HG02884 (cell line): ENCODE results near the gene ERH.
"Not testable (repeated sequence)": the region's sequence is repeated elsewhere in the genome, so short reads cannot be mapped to it uniquely, and the experiment has no call there.

Experiments
- ATAC-seq: cut with Tn5 transposase; IDR thresholded peaks from one replicate; pipeline ENCODE4 v1.9.1; 2021; ENCODE audit warnings: mild to moderate bottlenecking, moderate library complexity; ENCODE audit not compliant: unreplicated experiment

The ERH gene

GRCh38 chr14:69398818-69399210 is 715 bp upstream of the ERH start:
- ATAC-seq: no peak

- ATAC-seq: no peak
Observed at GRCh38 chr14:69395929-69396328, 2.2 kb downstream of the ERH start.

- no peak for ATAC-seq
Observed at GRCh38 chr14:69392481-69392880, 5.6 kb downstream of the ERH start.

DNA sequence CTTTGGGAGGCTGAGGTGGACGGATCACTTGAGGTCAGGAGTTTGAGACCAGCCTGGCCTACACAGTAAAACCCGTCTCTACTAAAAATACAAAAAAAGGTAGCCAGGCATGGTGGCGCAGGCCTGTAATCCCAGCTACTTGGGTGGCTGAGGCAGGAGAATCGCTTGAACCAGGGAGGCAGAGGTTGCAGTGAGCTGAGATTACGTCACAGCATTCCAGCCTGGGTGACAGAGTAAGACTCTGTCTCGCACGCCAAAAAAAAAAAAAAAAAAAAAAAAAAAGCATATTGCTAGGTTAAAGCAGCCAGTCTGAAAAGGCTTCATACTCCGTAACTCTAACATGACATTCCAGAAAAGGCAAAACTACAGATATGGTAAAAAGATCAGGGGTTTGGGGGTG is 6.7 kb downstream of the ERH start:
- not testable (repeated sequence) for ATAC-seq

- ATAC-seq: no peak
Observed at GRCh38 chr14:69387311-69387710, 10.8 kb downstream of the ERH start.

GRCh38 chr14:69378274-69378673 is 19.8 kb downstream of the ERH start:
- no peak for ATAC-seq

- ATAC-seq: no peak
Observed at GRCh38 chr14:69376439-69376838, 21.7 kb downstream of the ERH start.

GRCh38 chr14:69375722-69376121 is 22.4 kb downstream of the ERH start:
- no peak for ATAC-seq

DNA sequence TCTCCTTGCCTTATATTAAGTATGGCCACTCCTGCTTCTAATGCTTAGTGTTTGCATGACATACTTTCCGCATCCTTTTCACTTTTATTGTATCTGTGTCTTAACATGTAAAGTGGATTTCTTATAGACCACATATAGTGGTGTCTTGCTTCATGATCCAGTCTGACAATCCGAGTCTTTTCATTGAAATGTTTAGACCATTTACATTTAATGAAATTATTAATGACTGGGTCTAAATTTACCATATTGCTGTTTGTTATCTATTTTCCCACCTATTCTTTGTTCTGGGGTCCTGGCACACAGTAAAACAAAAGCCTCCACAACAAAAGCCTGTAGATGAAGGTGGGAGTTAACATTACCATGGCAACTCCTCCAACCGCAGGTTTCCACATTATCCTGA is 22.9 kb downstream of the ERH start:
- ATAC-seq: no peak

- ATAC-seq: no peak
Observed at GRCh38 chr14:69374235-69374634, 23.9 kb downstream of the ERH start.

- no peak for ATAC-seq
Observed at GRCh38 chr14:69373104-69373503, 25.0 kb downstream of the ERH start.

- no peak for ATAC-seq
Observed at GRCh38 chr14:69372146-69372545, 26.0 kb downstream of the ERH start.

GRCh38 chr14:69370061-69370460 is 28.0 kb downstream of the ERH start:
- no peak for ATAC-seq

DNA sequence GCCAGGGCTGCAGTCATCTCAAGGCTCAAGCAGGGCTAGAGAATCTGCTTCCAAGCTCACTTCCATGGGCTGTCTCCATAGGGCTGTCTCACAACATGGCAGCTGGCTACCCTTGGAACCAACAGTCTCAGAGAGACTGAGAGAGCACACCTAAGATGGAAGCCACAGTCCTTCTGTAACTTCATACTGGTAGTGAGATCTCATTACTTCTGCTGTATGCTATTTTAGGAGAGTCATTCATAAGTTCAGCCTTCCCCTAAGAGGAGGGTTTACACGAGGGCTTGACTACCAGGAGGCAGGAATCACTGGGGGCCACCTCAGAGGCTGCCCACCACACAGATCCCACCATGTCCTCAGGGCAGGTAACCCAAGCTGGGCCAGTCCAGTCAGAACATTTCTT is 29.7 kb downstream of the ERH start:
- ATAC-seq: no peak

- ATAC-seq: no peak
Observed at GRCh38 chr14:69366761-69367160, 31.3 kb downstream of the ERH start.

GRCh38 chr14:69366069-69366468 is 32.0 kb downstream of the ERH start:
- no peak for ATAC-seq

- no peak for ATAC-seq
Observed at GRCh38 chr14:69364378-69364777, 33.7 kb downstream of the ERH start.

- ATAC-seq: no peak
Observed at GRCh38 chr14:69363964-69364363, 34.1 kb downstream of the ERH start.

- no peak for ATAC-seq
Observed at GRCh38 chr14:69363055-69363454, 35.0 kb downstream of the ERH start.

DNA sequence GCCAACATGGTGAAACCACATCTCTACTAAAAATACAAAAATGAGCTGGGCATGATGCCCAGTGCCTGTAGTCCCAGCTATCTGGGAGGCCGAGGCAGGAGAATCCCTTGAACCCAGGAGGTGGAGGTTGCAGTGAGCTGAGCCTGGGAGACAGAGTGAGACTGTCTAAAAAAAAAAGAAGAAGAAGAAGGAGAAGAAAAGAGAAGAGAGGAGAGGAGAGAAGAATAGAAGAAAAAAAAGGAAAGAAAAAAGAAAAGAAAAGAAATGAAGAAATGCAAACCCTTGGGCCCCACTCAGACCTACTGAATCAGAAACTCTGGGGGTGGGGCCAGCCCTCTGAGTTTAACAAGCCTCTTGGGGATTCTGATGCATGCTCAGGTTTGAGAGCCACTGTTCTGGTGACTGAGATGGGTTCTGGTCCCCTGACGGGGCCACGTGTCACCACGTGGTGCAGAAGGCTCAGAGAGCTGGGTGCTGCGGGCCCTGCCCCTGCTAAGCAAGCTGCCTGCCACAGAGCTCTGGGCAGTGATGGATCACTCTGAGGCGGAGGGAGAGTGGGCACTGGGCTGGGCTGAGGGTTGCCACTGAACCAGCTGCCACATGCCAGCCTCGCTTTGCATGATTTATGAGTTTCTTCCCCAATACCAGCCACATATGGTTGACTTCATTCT is 37.5 kb downstream of the ERH start:
- no peak for ATAC-seq

- ATAC-seq: no peak
Observed at GRCh38 chr14:69358966-69359365, 39.1 kb downstream of the ERH start.

DNA sequence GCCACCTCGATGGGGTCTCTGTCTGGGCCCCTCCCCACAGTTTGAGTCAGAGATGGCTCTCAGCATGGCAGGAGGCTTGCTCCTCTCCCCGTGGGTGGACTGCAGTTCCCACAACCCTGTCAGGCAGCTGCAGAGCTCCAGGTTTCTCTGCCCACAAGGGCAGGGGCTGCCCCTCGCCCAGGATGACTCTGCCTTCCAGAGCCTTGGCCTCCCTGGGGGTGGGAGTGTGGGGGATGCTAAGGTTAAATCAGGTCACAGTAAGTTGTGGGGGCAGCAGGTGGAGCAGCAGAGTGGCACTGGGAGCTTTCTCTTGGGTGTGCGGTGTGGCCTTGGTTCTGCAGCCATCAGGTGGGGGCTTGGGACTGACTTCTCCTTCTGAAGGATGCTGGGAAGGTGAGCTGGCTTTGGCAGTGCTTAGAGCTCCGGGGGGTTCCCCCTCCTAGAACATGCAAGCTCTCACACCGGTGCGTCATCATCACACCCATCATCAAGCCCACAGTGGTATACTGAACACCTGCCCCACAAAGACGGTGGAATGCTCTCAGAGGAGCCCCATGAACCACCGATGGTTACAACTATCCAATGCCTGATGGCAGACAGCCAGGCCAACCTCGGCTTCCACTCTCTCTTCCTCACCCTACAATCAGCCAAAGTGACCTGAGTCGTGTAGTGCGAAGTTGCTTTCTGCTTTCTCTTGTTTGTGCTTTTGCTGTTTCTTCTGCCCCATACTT is 39.7 kb downstream of the ERH start:
- ATAC-seq: no peak
